ENCODE measurements around the gene NPY. TPM values are rescaled to one million over a fixed set of nuclear protein-coding genes. Genes with fewer than 3 reads are reported as not detected.
A peak's percentile ranks its signal among the peaks of the same experiment; 100 is the strongest.

NPY gene
- polyA plus RNA-seq (2012; rRNA removed): 2.6 and 8.2 TPM in 2 replicates
- polyA plus RNA-seq (2012; cell fraction: cytosol; rRNA removed): 5.7 and 19.2 TPM in 2 replicates
- polyA plus RNA-seq (2012; cell fraction: nucleus; rRNA removed): 1.4 and 4.3 TPM in 2 replicates

- H2AFZ ChIP-seq (ENCODE audit: low read depth): no peak within 1 kb of the TSS
- no peaks in the 10 kb centered on the region for H3F3A ChIP-seq (replicated peaks; ENCODE audit: insufficient read depth)
- H3K36me3 ChIP-seq (replicated peaks in 1 of 2; ENCODE audit: control insufficient read depth in 1 of 2, insufficient read depth in 2 of 2, low read length in 1 of 2): no peaks in the 10 kb centered on the region
- no peak within 1 kb of the TSS for H3K4me2 ChIP-seq
- no peaks in the 10 kb centered on the region for H4K20me1 ChIP-seq (ENCODE audit: insufficient read depth)
- H3K9ac ChIP-seq: no peak within 1 kb of the TSS
- POLR2A ChIA-PET: interaction anchor here (0.6 to 1.0 kb wide), 3 partner anchors 83 to 289 kb away, joined by 3 read pairs; partner anchors contain the start of gene PALS2
- H3K9me2 ChIP-seq: no peaks in the 10 kb centered on the region
- H3K27me3 ChIP-seq (ENCODE audit: insufficient read depth): peaks cover 41% of the 10 kb centered on the region
- WGBS (ENCODE audit: low lambda C conversion rate): 10% methylated on average over 44 of the region's 73 CpGs
- CTCF ChIA-PET: interaction anchor here (0.7 to 1.5 kb wide), 8 partner anchors 30 to 713 kb away, joined by 3 to 6 read pairs (median 3); no protein-coding TSS in a partner anchor
- peak within 1 kb of the TSS in 1 of 2 experiments; percentile 47; a peak in 2 of 4 replicates for H3K27ac ChIP-seq (ENCODE audit: low read depth in 2 of 2, low read length in 1 of 2)
- H3K9me3 ChIP-seq: no peaks in the 10 kb centered on the region
- no peaks in the 10 kb centered on the region for H3K79me2 ChIP-seq (ENCODE audit: insufficient read depth)
- H3K4me3 ChIP-seq (ENCODE audit: low read depth in 2 of 2, low read length in 1 of 2): peak within 1 kb of the TSS in 1 of 2 experiments; percentile 52; a peak in 2 of 4 replicates
- DNase-seq: peak; percentile 83
- TF ChIP-seq GATA2 (CRISPR knock-in tag; IDR thresholded peaks at IDR 0.05) (0 out of 2 replicates have a peak, but pooled peaks have one; percentile 14), ZBTB33 (IDR thresholded peaks at IDR 0.05; ENCODE audit: borderline replicate concordance, low read depth) (no peak), MXI1 (IDR thresholded peaks at IDR 0.05; ENCODE audit: low read depth, low read length) (0 out of 2 replicates have a peak, but pooled peaks have one; percentile 34), ELF1 (IDR thresholded peaks at IDR 0.05) (no peak), IRF3 (IDR thresholded peaks at IDR 0.05; ENCODE audit: low read depth, low read length) (no peak)
- peaks cover 0 to 16% of the 10 kb centered on the region in 2 experiments; a peak in 2 of 4 replicates for H3K4me1 ChIP-seq (ENCODE audit: control insufficient read depth in 1 of 2, insufficient read depth in 2 of 2, low read depth in 1 of 2, low read length in 1 of 2)
These were observed at the start of gene NPY for GRCh38 chr7:24283897-24284698. Gene NPY, plus strand, starts transcription at chr7:24284190. Its CDS starts 1,051 bp downstream, at chr7:24285241.

- POLR2A ChIA-PET: no interaction called here
These were observed 44.7 kb upstream of the NPY start for GRCh38 chr7:24239260-24239659.

More at GRCh38 chr7:24239260-24239659, 44.7 kb upstream of the NPY start:
- Histone ChIP-seq H3K4me2 (no peak overlapping the region), H3K27me3 (ENCODE audit: insufficient read depth) (no peaks in the 10 kb centered on the region), H3K79me2 (ENCODE audit: insufficient read depth) (no peaks in the 10 kb centered on the region), H3K9ac (no peak overlapping the region), H3K9me3 (no peaks in the 10 kb centered on the region), H3F3A (replicated peaks; ENCODE audit: insufficient read depth) (no peaks in the 10 kb centered on the region), H2AFZ (ENCODE audit: low read depth) (no peak overlapping the region), H4K20me1 (ENCODE audit: insufficient read depth) (no peaks in the 10 kb centered on the region), H3K27ac (ENCODE audit: low read depth in 2 of 2, low read length in 1 of 2) (no peak overlapping the region), H3K36me3 (replicated peaks in 1 of 2; ENCODE audit: control insufficient read depth in 1 of 2, insufficient read depth in 2 of 2, low read length in 1 of 2) (no peaks in the 10 kb centered on the region), H3K9me2 (no peaks in the 10 kb centered on the region), H3K4me1 (ENCODE audit: control insufficient read depth in 1 of 2, insufficient read depth in 2 of 2, low read depth in 1 of 2, low read length in 1 of 2) (no peaks in the 10 kb centered on the region; a peak in 1 of 4 replicates), H3K4me3 (ENCODE audit: low read depth in 2 of 2, low read length in 1 of 2) (no peak overlapping the region)
- DNase-seq: no peak
- CTCF ChIA-PET: no interaction called here
- TF ChIP-seq RCOR1 (IDR thresholded peaks at IDR 0.05; ENCODE audit: low read length) (peak; percentile 66; the same call in 1 of the 2 replicates), IRF3 (IDR thresholded peaks at IDR 0.05; ENCODE audit: low read depth, low read length) (no peak), CHD2 (IDR thresholded peaks at IDR 0.05; ENCODE audit: low read length, partially characterized antibody) (peak; percentile 32), GATA2 (CRISPR knock-in tag; IDR thresholded peaks at IDR 0.05) (peak; percentile 68)
